Tibial nerve (tissue), 4 donors: ENCODE results near the gene LARGE2. TPM values are rescaled to one million over a fixed set of nuclear protein-coding genes. Genes with fewer than 3 reads are reported as not detected.

Experiments used
- DNase-seq, 2 donors: peaks; one replicate each; pipeline ENCODE4 v3.0.0-alpha.2; 2019; ENCODE audit warnings: low spot score in 2 of 2
- H3K27ac ChIP-seq, 4 donors: fragments of 200-600 bp; sonication (generic) in 3 of 4; one replicate each; pipeline ENCODE4 v1.5.1; 2017 to 2019; ENCODE audit warnings: mild to moderate bottlenecking in 1 of 4
- H3K27me3 ChIP-seq, 2 donors: fragments of 200-600 bp; sonication (generic) in 1 of 2; one replicate each; pipeline versions ENCODE4 v1.5.1 to v1.6.0; 2017 to 2019
- H3K36me3 ChIP-seq, 3 donors: fragments of 200-600 bp; sonication (generic); one replicate each; pipeline ENCODE4 v1.5.1; 2018 to 2019
- H3K4me1 ChIP-seq, 4 donors: fragments of 200-600 bp; sonication (generic) in 3 of 4; one replicate each; pipeline ENCODE4 v1.5.1; 2017 to 2019
- H3K4me3 ChIP-seq, 4 donors: fragments of 200-600 bp; sonication (generic) in 3 of 4; one replicate each; pipeline ENCODE4 v1.5.1; 2017 to 2019; ENCODE audit warnings: mild to moderate bottlenecking in 1 of 4, moderate library complexity in 1 of 4
- H3K9me3 ChIP-seq, 4 donors: fragments of 200-600 bp; sonication (generic) in 3 of 4; one replicate each; pipeline ENCODE4 v1.5.1; 2017 to 2019
- EP300 ChIP-seq, 2 donors: sonication (generic); formaldehyde crosslinking; IDR thresholded peaks; one replicate each; pipeline ENCODE4 v1.6.1; 2017; ENCODE audit warnings: antibody characterized with exemption in 2 of 2, mild to moderate bottlenecking in 1 of 2
- POLR2A ChIP-seq, 2 donors: fragments of 450-650 bp; IDR thresholded peaks; one replicate each; pipeline ENCODE4 v1.6.1; 2017; ENCODE audit warnings: antibody characterized with exemption in 2 of 2, mild to moderate bottlenecking in 2 of 2, moderate library complexity in 2 of 2
- WGBS, 2 donors: methylation state at CpG; one replicate each; pipeline ENCODE4 v1.1.5; 2018; 5-methylcytosine and 5-hydroxymethylcytosine counted together
- total RNA-seq, 4 donors: library from RNA; depleted of rRNA; stranded (reverse); fragments of >200 nt; gene quantifications; one replicate each; pipeline ENCODE4 v1.1.0, GENCODE V29; 2016
- TF ChIP-seq, protein P1 (sequence below), 5 experiments: fragments of 200-600 bp in 3 of 5; fragments of 450-650 bp in 2 of 5; sonication (generic) in 3 of 5; IDR thresholded peaks; one replicate each; pipeline ENCODE4 v1.5.1; 2016 to 2019; ENCODE audit warnings: antibody characterized with exemption in 5 of 5, mild to moderate bottlenecking in 3 of 5, moderate library complexity in 2 of 5

LARGE2 gene
- not detected for total RNA-seq

DNA sequence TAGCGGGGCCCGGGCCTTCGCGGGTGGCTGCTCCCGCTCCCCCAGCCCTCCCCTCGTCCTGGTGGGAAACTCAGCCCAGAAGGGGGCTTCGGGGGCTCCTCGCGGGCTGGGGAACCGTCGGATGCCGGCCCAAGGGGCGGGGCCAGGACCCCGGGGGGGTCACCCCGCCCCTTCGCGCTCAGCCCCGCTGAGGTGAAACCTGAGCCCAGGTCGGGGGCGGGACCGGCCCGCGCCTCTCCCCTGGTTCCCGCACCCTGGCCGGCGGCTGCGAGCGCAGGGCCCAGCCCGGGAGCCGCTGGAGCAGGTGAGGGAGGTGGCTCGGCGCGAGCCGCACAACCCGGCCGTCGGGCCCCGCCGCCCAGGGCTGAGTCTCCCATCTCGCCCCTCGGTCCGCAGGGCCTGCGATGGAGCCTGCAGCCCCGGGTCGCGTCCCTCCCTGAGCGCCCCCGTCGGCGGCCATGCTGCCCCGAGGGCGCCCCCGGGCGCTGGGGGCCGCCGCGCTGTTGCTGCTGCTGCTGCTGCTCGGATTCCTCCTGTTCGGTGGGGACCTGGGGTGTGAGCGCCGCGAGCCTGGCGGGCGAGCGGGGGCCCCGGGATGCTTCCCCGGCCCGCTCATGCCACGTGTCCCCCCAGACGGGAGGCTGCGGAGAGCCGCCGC, at the start of gene LARGE2:
LARGE2 (plus strand) TSS at position 232 of the 658 bp plus-strand sequence; CDS start at position 459, 227 bp downstream.
- no peak for DNase-seq
- H3K4me3 ChIP-seq: peak within 1 kb of the TSS; percentile 9 to 43 (median 30)
- TF ChIP-seq, protein P1, sequence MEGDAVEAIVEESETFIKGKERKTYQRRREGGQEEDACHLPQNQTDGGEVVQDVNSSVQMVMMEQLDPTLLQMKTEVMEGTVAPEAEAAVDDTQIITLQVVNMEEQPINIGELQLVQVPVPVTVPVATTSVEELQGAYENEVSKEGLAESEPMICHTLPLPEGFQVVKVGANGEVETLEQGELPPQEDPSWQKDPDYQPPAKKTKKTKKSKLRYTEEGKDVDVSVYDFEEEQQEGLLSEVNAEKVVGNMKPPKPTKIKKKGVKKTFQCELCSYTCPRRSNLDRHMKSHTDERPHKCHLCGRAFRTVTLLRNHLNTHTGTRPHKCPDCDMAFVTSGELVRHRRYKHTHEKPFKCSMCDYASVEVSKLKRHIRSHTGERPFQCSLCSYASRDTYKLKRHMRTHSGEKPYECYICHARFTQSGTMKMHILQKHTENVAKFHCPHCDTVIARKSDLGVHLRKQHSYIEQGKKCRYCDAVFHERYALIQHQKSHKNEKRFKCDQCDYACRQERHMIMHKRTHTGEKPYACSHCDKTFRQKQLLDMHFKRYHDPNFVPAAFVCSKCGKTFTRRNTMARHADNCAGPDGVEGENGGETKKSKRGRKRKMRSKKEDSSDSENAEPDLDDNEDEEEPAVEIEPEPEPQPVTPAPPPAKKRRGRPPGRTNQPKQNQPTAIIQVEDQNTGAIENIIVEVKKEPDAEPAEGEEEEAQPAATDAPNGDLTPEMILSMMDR (IDR thresholded peaks at IDR 0.05): no peak
- no peak for TF ChIP-seq POLR2A (IDR thresholded peaks at IDR 0.05)

DNA sequence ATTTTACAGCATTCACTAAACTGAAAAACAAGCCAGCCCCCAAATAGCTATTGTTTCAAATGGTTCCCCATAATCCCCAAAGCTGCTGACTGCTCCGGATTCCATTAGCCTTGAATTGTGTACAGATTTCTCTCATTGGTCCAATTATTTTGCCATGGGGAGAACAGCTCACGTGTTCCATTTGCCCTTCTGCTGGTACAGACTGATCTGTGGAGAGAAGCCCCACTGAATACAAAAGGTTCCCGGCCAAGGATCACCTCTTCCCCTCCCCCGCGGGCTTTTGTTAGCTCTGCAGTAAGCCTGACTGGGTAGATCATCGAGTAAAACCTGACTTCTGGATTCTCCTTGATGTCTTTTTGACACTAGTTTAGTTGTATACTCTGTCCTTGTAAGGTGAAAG, 46.1 kb upstream of the LARGE2 start:
- WGBS, 2 donors: 55% methylated on average over 6 of the region's 6 CpGs
- no peaks in the 10 kb centered on the region for H3K4me1 ChIP-seq
- H3K36me3 ChIP-seq: peaks cover 0 to 97% (median 6%) of the 10 kb centered on the region in 3 donors

More for the DNA sequence above, at the start of gene LARGE2:
- Histone ChIP-seq H3K27me3 (peaks cover 0 to 35% of the 10 kb centered on the region in 2 donors), H3K36me3 (no peaks in the 10 kb centered on the region), H3K27ac (peak within 1 kb of the TSS in 2 of 4 donors; percentile 18 to 29), H3K9me3 (no peaks in the 10 kb centered on the region), H3K4me1 (peaks cover 0 to 24% (median 15%) of the 10 kb centered on the region in 4 donors)
- WGBS, 2 donors: 2 to 16% methylated on average over 13 to 31 of the region's 73 CpGs

DNA sequence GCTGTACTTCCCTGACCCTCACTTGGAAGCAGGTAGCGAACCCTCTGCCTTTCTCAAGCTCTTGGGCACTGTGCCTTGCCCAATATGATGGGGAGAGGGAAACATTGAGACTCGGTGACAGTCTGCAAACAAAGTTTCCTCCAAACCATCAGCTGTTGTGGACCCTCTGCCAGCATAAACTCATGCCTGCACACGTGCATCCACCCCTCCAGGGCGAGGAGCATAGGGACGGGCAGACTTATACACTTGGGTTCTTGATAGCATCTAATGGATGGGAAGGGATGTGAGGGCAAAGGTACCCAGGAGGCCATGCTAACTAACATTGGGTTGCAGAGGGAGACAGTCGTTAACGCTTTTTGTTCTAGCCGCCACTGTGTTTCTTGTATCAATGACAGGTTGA, 45.2 kb upstream of the LARGE2 start:
- Histone ChIP-seq H3K27ac (no peak overlapping the region), H3K36me3 (peaks cover 0 to 97% (median 6%) of the 10 kb centered on the region in 3 donors), H3K9me3 (no peaks in the 10 kb centered on the region), H3K27me3 (no peaks in the 10 kb centered on the region), H3K4me1 (no peaks in the 10 kb centered on the region), H3K4me3 (no peak overlapping the region)
- TF ChIP-seq EP300 (IDR thresholded peaks at IDR 0.05): no peak
- TF ChIP-seq, protein P1 (IDR thresholded peaks at IDR 0.05): no peak
- TF ChIP-seq POLR2A (IDR thresholded peaks at IDR 0.05): no peak
- DNase-seq: no peak
- 87 to 93% methylated on average over 8 of the region's 8 CpGs for WGBS, 2 donors

More for the DNA sequence above, 46.1 kb upstream of the LARGE2 start:
- Histone ChIP-seq H3K27ac (no peak overlapping the region), H3K27me3 (no peaks in the 10 kb centered on the region), H3K9me3 (no peaks in the 10 kb centered on the region), H3K4me3 (no peak overlapping the region)
- no peak for DNase-seq
- TF ChIP-seq, protein P1 (IDR thresholded peaks at IDR 0.05): no peak
- TF ChIP-seq EP300 (IDR thresholded peaks at IDR 0.05): no peak
- no peak for TF ChIP-seq POLR2A (IDR thresholded peaks at IDR 0.05)

DNA sequence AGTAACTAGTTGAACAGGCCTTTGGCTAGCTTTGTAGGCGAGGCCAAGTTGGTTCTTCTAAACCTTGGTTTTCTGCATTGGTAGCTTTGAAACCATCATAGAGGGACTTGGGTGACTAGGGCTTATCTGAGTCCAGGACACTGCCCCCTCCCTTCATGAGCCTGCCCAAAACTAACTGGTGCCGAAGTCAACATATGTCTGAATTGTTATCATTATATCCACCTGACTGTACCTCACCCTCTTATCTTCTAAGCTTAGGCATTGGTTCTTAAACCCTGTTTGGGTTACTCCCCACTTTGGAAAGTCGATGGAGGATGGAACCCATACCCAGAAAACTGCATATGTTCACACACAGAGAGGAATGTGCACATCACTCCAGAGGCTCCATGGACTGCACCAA, 44.6 kb upstream of the LARGE2 start:
- H3K27me3 ChIP-seq: no peaks in the 10 kb centered on the region
- TF ChIP-seq POLR2A (IDR thresholded peaks at IDR 0.05): no peak
- no peak for TF ChIP-seq EP300 (IDR thresholded peaks at IDR 0.05)
- H3K4me3 ChIP-seq: no peak overlapping the region
- H3K36me3 ChIP-seq: peaks cover 0 to 97% (median 3%) of the 10 kb centered on the region in 3 donors
- DNase-seq: no peak
- H3K4me1 ChIP-seq: no peaks in the 10 kb centered on the region
- no peaks in the 10 kb centered on the region for H3K9me3 ChIP-seq
- H3K27ac ChIP-seq: no peak overlapping the region
- WGBS, 2 donors: 95 to 100% methylated on average over 3 of the region's 3 CpGs

DNA sequence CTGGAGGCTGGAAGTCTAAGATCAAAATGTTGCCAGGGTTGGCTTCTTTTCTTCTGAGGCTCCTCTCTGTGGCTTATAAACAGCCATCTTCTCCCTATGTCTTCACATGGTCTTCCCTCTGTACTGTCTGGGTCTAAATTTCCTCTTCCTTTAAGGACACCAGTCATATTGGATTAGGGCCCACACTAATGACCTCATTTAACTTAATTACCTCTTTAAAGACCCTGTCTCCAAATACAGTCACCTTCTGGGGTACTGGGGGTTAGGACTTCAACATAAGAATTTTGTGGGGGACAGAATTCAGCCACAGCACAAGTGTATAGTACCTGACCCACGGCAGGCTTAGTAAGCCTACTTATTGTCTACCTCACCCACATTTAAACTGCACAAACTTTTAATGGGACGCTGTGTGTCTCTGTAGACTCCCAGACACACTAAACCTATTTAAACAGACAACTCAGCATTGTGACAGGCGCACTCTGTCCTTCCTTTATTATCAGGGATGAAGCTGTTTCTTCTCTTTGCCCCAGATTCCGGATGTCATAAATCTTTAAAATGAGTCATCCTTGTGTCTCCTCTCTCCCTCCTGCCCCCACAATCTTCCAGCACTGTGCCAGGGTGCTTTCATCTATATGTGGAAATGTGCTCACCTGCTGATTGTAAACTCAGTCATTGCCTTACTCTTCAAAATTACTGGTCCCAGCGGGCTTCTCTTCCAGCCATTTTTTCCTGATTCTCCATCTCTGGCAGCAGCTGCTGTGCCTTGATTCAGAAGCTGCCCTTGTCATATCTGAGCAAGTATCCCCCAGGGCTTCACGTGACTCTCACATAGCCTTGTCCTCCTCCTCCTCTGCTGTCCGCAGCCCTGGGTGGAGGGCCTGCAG, 42.4 kb upstream of the LARGE2 start:
- TF ChIP-seq EP300 (IDR thresholded peaks at IDR 0.05) (no peak), POLR2A (IDR thresholded peaks at IDR 0.05) (no peak)
- TF ChIP-seq, protein P1 (IDR thresholded peaks at IDR 0.05): no peak
- Histone ChIP-seq H3K27ac (peak overlapping the region in 1 of 4 donors; percentile 64), H3K36me3 (peaks cover 0 to 80% (median 0%) of the 10 kb centered on the region in 3 donors), H3K4me3 (no peak overlapping the region), H3K9me3 (no peaks in the 10 kb centered on the region), H3K27me3 (no peaks in the 10 kb centered on the region), H3K4me1 (peaks cover 0 to 4% (median under 1%) of the 10 kb centered on the region in 4 donors)
- 59 to 67% methylated on average over 7 of the region's 7 CpGs for WGBS, 2 donors
- no peak for DNase-seq
